GM21529 (cell line): ENCODE data around the gene NDE1.
"Not testable (repeated sequence)": the region's sequence is repeated elsewhere in the genome, so short reads cannot be mapped to it uniquely, and the experiment has no call there.

Experiments used
- ATAC-seq: cut with Tn5 transposase; IDR thresholded peaks from one replicate; pipeline ENCODE4 v1.9.1; 2021; ENCODE audit not compliant: unreplicated experiment

Gene NDE1

GRCh38 chr16:15692508-15692907 lies 42.5 kb downstream of the NDE1 start:
- not testable (repeated sequence) for ATAC-seq

GRCh38 chr16:15694499-15694898 lies 44.5 kb downstream of the NDE1 start:
- ATAC-seq: no peak

GRCh38 chr16:15699819-15700218 lies 49.8 kb downstream of the NDE1 start:
- no peak for ATAC-seq

DNA sequence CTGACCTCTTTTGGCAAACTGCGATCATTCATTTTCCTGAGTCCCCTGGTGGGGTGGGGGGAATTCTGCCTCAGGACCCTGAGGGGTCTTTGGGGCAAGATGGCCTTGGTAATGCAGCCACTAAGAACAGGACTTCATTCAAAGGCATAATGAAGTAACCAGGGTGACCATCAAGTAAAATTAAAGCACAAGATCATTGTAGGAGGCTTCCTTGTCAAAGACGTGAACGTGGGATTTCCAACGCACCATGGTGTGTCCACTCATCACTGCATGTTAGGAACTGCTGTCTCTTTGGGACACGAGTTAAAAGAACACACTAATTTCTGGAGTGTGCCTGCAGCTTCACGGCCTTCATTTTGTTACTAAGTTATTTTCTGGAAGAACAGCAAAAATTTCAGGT lies 51.3 kb downstream of the NDE1 start:
- no peak for ATAC-seq

DNA sequence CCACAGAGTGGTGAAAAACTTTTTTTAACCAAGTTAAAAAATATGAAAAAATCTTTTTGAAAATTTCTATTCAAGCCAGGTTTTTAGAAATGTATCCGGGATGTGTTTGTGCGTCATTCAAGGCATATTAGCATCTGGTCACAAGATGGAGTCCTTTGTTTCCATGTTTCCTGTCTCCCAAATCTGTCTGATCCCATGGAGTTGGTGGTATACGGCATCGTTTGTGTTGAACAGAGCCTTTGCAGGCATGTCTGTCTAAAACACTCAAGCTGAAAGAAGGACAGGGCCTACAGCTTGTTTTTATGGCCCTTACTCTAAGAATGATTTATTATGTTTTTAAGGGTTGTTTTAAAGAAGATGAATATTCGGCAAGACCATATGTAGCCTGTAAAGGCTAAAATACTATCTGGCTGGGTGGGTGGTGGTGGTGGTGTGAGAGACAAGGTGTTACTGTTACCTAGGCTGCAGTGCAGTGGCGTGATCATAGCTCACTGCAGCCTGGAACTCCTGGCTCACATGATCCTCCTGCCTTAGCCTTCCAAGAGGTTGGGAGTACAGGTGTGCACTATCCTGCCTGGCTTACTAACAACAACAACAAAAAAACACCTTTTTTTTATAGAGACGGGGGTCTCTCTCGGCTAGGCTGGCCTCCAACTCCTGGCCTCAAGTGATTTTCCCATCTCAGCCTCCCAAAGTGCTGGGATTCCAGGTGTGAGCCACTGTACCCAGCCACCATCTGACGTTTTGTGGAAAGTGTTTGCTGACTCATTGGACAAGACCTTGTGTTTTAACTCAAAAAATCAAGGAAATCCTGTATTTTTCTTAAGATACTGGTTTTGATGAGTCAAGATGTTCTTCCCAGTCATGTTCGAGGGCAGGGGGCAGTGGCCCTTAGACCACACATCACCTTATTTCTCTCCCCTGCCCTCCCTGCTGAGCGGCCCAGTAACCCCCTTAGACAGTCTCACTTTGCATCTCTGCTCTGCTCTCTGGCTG lies 52.2 kb downstream of the NDE1 start:
- ATAC-seq: no peak

- no peak for ATAC-seq
Observed at GRCh38 chr16:15703029-15703736, 53.1 kb downstream of the NDE1 start.

DNA sequence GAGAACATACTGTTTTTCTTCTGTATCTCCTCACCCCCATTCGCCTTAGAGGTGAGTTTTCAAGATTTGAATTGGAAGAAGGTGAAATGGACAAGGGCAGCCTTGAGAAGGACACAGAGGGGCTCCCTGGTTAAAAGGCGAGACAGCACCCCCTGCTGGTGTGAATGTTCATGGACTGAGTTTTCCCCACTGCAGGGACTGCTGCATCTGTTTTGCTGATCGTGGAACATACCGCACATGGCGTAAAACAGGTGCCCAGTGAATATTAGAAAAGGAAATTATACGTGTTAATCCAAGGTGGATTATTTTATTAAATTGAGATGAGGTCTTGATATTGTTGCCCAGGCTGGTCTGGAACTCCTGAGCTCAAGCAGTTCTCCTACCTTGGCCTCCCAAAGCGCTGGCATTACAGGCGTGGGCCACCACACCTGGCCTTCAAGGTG lies 54.5 kb downstream of the NDE1 start:
- no peak for ATAC-seq

DNA sequence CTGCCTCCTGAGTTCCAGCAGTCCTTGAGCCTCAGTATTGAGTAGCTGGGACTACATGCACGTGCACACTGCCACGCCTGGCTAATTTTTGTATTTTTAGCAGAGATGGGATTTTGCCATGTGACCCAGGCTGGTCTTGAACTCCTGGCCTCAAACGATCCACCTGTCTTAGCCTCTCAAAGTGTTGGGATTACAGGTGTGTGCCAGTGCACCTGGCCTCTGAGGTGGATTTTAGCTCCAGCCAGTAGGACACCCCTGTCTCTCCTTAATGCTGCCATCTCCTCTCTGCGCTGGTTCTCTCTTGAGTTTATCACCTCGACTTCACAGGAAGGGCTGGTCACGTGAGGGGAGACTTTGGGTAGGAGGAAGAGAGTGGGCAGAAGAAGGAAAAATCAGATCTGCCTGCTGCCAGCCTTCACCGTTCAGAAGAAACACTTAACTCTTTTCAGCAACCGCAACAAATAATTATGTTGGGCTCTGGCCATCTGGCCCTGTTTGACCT lies 55.1 kb downstream of the NDE1 start:
- ATAC-seq: no peak

DNA sequence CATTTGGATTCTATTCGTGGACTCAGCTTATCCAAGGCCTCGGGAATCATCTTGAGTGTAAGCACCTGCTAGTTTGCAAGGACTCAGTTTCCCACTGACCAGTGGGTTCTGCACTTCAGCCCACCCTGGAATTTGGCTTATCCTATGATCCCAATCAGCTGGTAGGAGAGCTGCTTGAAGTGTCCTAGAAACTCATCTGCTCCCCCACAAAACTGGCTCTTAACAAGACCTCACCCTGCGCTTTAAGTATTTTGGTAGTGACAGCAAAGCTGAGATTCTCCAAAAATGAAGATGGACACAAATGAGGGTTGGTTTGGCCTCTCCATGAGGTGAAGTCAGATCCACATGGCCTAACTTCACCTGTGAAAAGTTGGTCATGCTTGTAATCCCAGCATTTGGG lies 57.3 kb downstream of the NDE1 start:
- no peak for ATAC-seq

- no peak for ATAC-seq
Observed at GRCh38 chr16:15708096-15708495, 58.1 kb downstream of the NDE1 start.

- ATAC-seq: no peak
Observed at GRCh38 chr16:15708997-15709396, 59.0 kb downstream of the NDE1 start.

- ATAC-seq: no peak
Observed at GRCh38 chr16:15714393-15715172, 64.5 kb downstream of the NDE1 start.

- ATAC-seq: no peak
Observed at GRCh38 chr16:15715221-15715620, 65.2 kb downstream of the NDE1 start.

DNA sequence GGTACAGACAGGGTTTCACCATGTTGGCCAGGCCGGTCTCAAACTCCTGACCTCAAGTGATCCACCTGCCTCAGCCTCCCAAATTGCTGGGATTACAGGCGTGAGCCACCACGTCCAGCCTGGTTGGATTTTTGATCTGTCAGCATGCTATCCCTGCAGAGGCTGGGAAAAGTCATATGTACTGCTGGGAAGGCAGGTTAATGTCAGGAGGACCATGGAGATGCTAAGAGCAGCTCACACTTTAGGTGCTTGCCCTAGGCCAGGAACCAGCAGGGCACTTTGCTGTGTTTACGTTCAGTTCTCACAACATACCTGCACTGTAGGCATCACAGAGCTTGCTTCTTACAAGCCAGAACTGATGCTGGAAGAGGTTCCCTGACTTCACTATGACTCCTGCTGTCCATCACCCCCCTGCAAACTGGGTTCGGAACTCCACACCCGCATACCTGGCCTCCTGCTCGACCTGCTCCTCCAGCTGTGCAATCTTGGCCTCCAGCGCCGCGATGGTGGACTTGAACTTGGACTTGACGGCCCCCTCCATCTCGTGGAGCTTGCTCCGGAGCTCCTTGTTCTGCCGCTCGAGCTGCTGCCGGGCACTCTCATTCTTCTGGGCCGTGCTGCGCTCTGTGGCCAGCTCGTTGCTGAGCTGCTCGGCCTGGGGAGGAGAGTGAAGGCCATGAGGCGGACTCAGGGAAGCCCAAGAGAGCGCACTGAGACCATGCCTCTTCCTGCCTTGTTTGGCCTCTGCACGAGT lies 66.8 kb downstream of the NDE1 start:
- ATAC-seq: no peak

- ATAC-seq: no peak
Observed at GRCh38 chr16:15721018-15721417, 71.0 kb downstream of the NDE1 start.

GRCh38 chr16:15723808-15724207 lies 73.8 kb downstream of the NDE1 start:
- no peak for ATAC-seq

DNA sequence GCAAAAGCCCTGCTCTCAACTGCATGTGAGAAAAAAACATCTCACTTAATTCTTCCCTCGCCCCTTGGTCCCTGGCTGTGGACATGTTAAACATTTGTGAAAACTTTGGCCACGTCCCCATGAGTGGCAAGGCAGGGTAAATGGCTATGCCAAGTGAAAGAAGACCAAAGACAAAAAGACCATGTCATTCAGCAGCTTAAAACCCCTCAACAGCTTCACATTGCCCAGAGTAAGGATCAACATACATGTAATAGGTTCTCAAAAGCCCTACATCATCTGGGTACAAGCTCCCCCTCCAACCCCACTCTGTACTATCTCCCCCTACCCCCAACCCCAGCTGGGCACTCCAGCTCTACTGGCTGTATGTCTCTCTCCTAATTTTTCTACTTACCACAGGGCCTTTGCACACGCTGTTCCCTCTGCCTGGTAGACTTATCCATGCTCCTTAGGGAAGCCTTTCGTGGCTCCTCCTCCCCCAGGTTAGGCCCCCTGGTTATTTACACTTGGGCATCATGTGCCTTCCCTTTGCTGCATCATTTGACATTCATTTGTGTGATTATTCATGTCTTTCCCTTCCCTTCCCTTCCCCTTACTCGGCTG lies 75.7 kb downstream of the NDE1 start:
- ATAC-seq: no peak

DNA sequence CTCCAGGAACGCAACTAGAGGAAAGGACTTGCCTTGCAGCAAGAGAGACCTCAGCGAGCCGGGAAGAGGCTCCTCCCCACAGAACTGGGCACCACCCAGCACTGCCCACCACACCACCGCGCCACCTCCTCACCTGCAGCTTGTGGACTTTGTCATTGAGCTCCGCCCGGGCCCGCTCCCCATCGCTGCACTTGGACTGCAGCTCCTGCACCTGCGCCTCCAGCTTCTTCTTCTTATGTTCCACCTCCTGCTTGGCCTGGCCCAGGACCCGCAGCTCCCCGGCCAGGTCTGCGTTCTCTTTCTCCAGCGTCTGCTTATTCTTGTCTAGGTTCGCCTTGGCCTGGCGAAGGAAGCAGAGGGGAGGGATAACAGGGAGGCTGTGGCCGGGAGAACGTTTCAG lies 76.7 kb downstream of the NDE1 start:
- ATAC-seq: no peak

DNA sequence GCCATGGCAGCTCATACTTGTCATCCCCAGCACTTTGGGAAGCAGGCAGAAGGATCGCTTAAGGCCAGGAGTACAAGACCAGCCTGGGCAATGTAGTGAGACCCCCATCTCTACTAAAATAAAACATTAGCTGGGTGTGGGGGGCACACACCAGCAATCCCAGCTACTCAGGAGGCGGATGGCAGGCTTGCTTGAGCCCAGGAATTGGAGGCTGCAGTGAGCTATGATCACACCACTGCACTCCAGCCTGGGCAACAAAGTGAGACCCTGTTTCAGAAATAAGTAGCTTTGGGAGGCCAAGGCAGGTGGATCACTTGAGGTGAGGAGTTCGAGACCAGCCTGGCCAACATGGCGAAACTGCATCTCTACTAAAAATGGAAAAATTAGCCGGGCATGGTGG lies 77.7 kb downstream of the NDE1 start:
- ATAC-seq: not testable (repeated sequence)

DNA sequence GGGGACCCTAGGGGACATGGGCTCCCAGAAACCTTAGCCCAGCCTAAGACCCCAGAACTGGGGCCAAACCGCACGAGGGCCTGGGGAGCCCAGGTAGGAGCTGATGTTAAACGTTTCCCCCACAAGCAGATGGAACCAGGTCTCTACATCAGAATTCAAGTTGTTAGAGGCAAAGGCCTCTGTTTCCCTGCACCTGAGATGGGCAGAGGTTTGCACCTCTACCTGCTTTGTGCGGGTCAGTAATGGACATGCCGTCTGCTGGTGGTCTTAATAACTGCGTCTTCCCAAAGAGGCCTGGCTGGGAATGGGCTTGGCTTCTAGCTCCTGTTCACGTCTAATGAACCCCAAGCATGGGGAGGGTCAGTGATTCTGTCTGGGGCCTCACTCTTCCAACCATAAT lies 79.1 kb downstream of the NDE1 start:
- ATAC-seq: no peak
